GM12878 (cell line): ENCODE results near the gene COL23A1. TPM values are rescaled to one million over a fixed set of nuclear protein-coding genes. Genes with fewer than 3 reads are reported as not detected.

Experiments
- ATAC-seq: fragments of 200-7000 bp; cut with Tn5 transposase; 3 replicates; pipeline ENCODE4 v1.9.1; 2020; ENCODE audit warnings: mild to moderate bottlenecking, moderate library complexity
- BruUV-seq: library from RNA; stranded (reverse); fragments of 400-500 nt; replicated peaks from 2 replicates; lab custom pipeline; 2021; lab: Mats Ljungman, UMichigan
- CTCF ChIA-PET: fragments of 300-600 bp; sonication (Branson Sonifier 250); formaldehyde crosslinking; extraction: SDS; loops from one replicate; lab custom pipeline; 2021; ENCODE audit warnings: inconsistent platforms; lab: Yijun Ruan, JAX
- POLR2A ChIA-PET: fragments of 350-600 bp; formaldehyde crosslinking; extraction: SDS; loops from one replicate; lab custom pipeline; 2021; ENCODE audit warnings: inconsistent platforms; lab: Charles Lee
- RAD21 ChIA-PET: fragments of 300-600 bp; sonication (Branson Sonifier 250); formaldehyde crosslinking; loops from one replicate; lab custom pipeline; 2023; ENCODE audit warnings: antibody characterized with exemption; ENCODE audit not compliant: unreplicated experiment; lab: Charles Lee
- SMC1A ChIA-PET: fragments of 300-600 bp; sonication (Branson Sonifier 250); formaldehyde crosslinking; loops from one replicate; lab custom pipeline; 2023; ENCODE audit not compliant: unreplicated experiment, uncharacterized antibody; lab: Charles Lee
- DNase-seq: peaks from one replicate; pipeline ENCODE4 v3.0.0-alpha.2; 2011; ENCODE audit warnings: low read depth, low spot score
- FAIRE-seq: peaks from 3 replicates; lab custom pipeline; 2011; peaks lifted over from hg19 to GRCh38; lab: Jason Lieb, UNC
- H2AFZ ChIP-seq: 2 replicates; pipeline ENCODE4 v1.6.0; 2011; ENCODE audit warnings: low read depth, low read length, control low read depth; ENCODE audit not compliant: control insufficient read depth
- H3K27ac ChIP-seq: 2 replicates; pipeline ENCODE4 v1.5.1; 2011; ENCODE audit warnings: control low read depth; ENCODE audit not compliant: control insufficient read depth, insufficient read depth
- H3K27me3 ChIP-seq, 2 experiments: replicated peaks in 1 of 2; 2 replicates each; pipeline versions ENCODE4 v1.6.0 to v1.6.1; 2011; ENCODE audit warnings: low read length in 1 of 2; ENCODE audit not compliant: control insufficient read depth in 2 of 2, insufficient read depth in 2 of 2
- H3K36me3 ChIP-seq, 2 experiments: 2 replicates each; pipeline ENCODE4 v1.5.1; 2011; ENCODE audit warnings: low read length in 1 of 2; ENCODE audit not compliant: control insufficient read depth in 2 of 2, insufficient read depth in 2 of 2
- H3K4me1 ChIP-seq: 2 replicates; pipeline ENCODE4 v1.6.1; 2011; ENCODE audit warnings: mild to moderate bottlenecking, low read length, moderate library complexity, mixed read lengths; ENCODE audit not compliant: control insufficient read depth, insufficient read depth
- H3K4me2 ChIP-seq: 2 replicates; pipeline ENCODE4 v1.6.0; 2011; ENCODE audit warnings: control low read depth; ENCODE audit not compliant: control insufficient read depth, insufficient read depth
- H3K4me3 ChIP-seq: fragments of 200-600 bp; sonication (generic); 2 replicates; pipeline ENCODE4 v1.5.1; 2016
- H3K79me2 ChIP-seq: 2 replicates; pipeline ENCODE4 v1.6.0; 2011; ENCODE audit warnings: low read length; ENCODE audit not compliant: control insufficient read depth, insufficient read depth
- H3K9ac ChIP-seq: 2 replicates; pipeline ENCODE4 v1.8.0; 2011; ENCODE audit warnings: low read length, control low read depth, mixed read lengths; ENCODE audit not compliant: control insufficient read depth, insufficient read depth
- H3K9me3 ChIP-seq: replicated peaks from 3 replicates; pipeline ENCODE4 v1.5.1; 2011; ENCODE audit warnings: mild to moderate bottlenecking, low read length; ENCODE audit not compliant: control insufficient read depth, insufficient read depth
- H4K20me1 ChIP-seq: 2 replicates; pipeline ENCODE4 v1.6.0; 2011; ENCODE audit not compliant: control insufficient read depth, insufficient read depth
- ASH2L ChIP-seq: fragments of 300-600, 200-600 bp; sonication (generic); IDR thresholded peaks from 2 replicates; pipeline ENCODE4 v1.6.1; 2017; ENCODE audit warnings: low read depth, mild to moderate bottlenecking, borderline replicate concordance
- EGR1 ChIP-seq, 2 experiments: IDR thresholded peaks; 1 replicate in 1 of 2; 2 replicates in 1 of 2; pipeline ENCODE4 v1.6.1; 2011 to 2012; ENCODE audit warnings: low read depth in 2 of 2, low read length in 2 of 2, borderline replicate concordance in 1 of 2, mild to moderate bottlenecking in 1 of 2, moderate library complexity in 1 of 2
- ETV6 ChIP-seq, 2 experiments: fragments of 450-650 bp in 1 of 2; IDR thresholded peaks in 1 of 2; conservative IDR thresholded peaks in 1 of 2; 2 replicates each; pipeline ENCODE4 v1.6.1; 2014; ENCODE audit warnings: antibody characterized with exemption in 1 of 2, borderline replicate concordance in 1 of 2, low read depth in 1 of 2, mild to moderate bottlenecking in 1 of 2, moderate library complexity in 1 of 2
- FOXK2 ChIP-seq: fragments of 450-650 bp; IDR thresholded peaks from 2 replicates; pipeline ENCODE4 v1.6.1; 2017; ENCODE audit warnings: mild to moderate bottlenecking, moderate library complexity
- HCFC1 ChIP-seq: fragments of 150-350 bp; IDR thresholded peaks from 2 replicates; pipeline ENCODE4 v1.6.1; 2014; ENCODE audit warnings: low read length
- KDM1A ChIP-seq: fragments of 200-600 bp; sonication (generic); IDR thresholded peaks from 2 replicates; pipeline ENCODE4 v1.6.1; 2016; ENCODE audit warnings: borderline replicate concordance
- NBN ChIP-seq: fragments of 450-650 bp; IDR thresholded peaks from 2 replicates; pipeline ENCODE4 v1.6.1; 2016
- PML ChIP-seq: IDR thresholded peaks from 2 replicates; pipeline ENCODE4 v1.6.1; 2012; ENCODE audit warnings: low read length, inconsistent platforms
- RBBP5 ChIP-seq: fragments of 200-600 bp; sonication (generic); conservative IDR thresholded peaks from 2 replicates; pipeline ENCODE4 v1.6.1; 2016
- SIX5 ChIP-seq: IDR thresholded peaks from 2 replicates; pipeline ENCODE4 v1.6.1; 2011; ENCODE audit warnings: mild to moderate bottlenecking, low read depth, low read length, moderate library complexity; ENCODE audit not compliant: severe bottlenecking
- SMC3 ChIP-seq: IDR thresholded peaks from 2 replicates; pipeline ENCODE4 v1.6.1; 2011; ENCODE audit warnings: low read length, improper control_type of control experiment, borderline replicate concordance
- SRF ChIP-seq, 2 experiments: IDR thresholded peaks; 2 replicates each; pipeline ENCODE4 v1.6.1; 2011; ENCODE audit warnings: low read depth in 2 of 2, low read length in 2 of 2, mild to moderate bottlenecking in 1 of 2, moderate library complexity in 1 of 2
- STAT1 ChIP-seq: fragments of 450-650 bp; conservative IDR thresholded peaks from 2 replicates; pipeline ENCODE4 v1.6.1; 2014; ENCODE audit warnings: antibody characterized with exemption, mild to moderate bottlenecking
- TCF3 ChIP-seq: IDR thresholded peaks from 2 replicates; pipeline ENCODE4 v1.6.1; 2012; ENCODE audit warnings: low read depth, mild to moderate bottlenecking, low read length, borderline replicate concordance; ENCODE audit not compliant: insufficient read depth
- TCF7 ChIP-seq: IDR thresholded peaks from 2 replicates; pipeline ENCODE4 v1.6.1; 2014; ENCODE audit warnings: antibody characterized with exemption, borderline replicate concordance
- WGBS: methylation state at CpG from one replicate; pipeline ENCODE4 v1.1.6; 2016; ENCODE audit warnings: low lambda C conversion rate; ENCODE audit not compliant: insufficient replicate concordance, insufficient coverage; ENCODE audit errors: missing lambda C conversion rate; 5-methylcytosine and 5-hydroxymethylcytosine counted together
- in situ Hi-C: fragments of 300-500 bp; cut with MboI; formaldehyde crosslinking; loops from 9 replicates; pipeline ENCODE4 v1.14.3; 2018; ENCODE audit warnings: mixed read lengths
- intact Hi-C: fragments of 100-400 bp; cut with micrococcal nuclease; formaldehyde crosslinking; loops from one replicate; pipeline ENCODE4 v1.14.2; 2022; ENCODE audit not compliant: unreplicated experiment
- polyA plus RNA-seq, 11 experiments: library from polyadenylated mRNA; depleted of rRNA in 4 of 11; unstranded in 6 of 11; stranded (reverse) in 5 of 11; fragments of >200 nt; fragmentation: Nextera tagmentation in 4 of 11; fragmentation: Illumina TruSeq in 1 of 11; extraction: Ambion mirVana in 4 of 11; extraction: Trizol in 1 of 11; gene quantifications; 1 replicate in 1 of 11; 2 replicates in 10 of 11; pipeline versions ENCODE4 v1.2.1 to v1.2.3, GENCODE V29; 2011 to 2016; ENCODE audit warnings: inconsistent platforms in 2 of 11, missing spikeins in 2 of 11, low read depth in 1 of 11
- total RNA-seq, 4 experiments: library from RNA; depleted of rRNA in 3 of 4; stranded (reverse); fragments of >200 nt in 3 of 4; fragmentation: Illumina TruSeq in 1 of 4; extraction: Trizol in 1 of 4; gene quantifications; 2 replicates each; pipeline versions ENCODE4 v1.2.1 to v1.2.3, GENCODE V29; 2013 to 2021
- TF ChIP-seq, protein P1 (sequence below): IDR thresholded peaks from 2 replicates; pipeline ENCODE4 v1.6.1; 2012; ENCODE audit warnings: mild to moderate bottlenecking, low read depth, low read length
- TF ChIP-seq, protein P2 (sequence below): fragments of 450-650 bp; IDR thresholded peaks from 2 replicates; pipeline ENCODE4 v1.6.1; 2018; ENCODE audit warnings: mild to moderate bottlenecking, low read depth, moderate library complexity; ENCODE audit not compliant: partially characterized antibody

Gene COL23A1
- total and polyA plus RNA-seq, 10 of the 15 experiments (the other 5 are each of a cell fraction or from before 2014, with no cell fraction given): 0.03 to 0.83 (median 0.09) TPM; not detected in 5

DNA sequence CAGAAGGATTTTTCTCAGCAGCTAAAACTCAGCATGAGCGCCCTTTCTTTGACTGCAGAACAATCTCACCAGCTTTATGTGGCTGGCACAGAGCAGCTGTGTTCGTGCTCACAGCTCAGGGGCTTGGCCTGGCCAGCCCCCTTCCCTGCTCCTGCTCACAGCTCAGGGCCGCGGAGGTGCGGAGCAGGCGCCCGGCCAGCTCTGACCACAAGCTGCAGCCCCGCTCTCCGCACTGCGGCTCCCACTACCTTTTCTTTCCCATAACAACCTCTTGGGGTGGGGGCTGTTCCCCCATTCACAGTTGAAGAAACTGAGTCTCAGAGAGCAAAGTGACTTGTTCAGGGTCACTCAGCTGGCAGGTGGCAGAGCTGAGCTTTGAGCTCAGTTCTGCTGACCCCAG is 323.6 kb downstream of the COL23A1 start:
- Histone ChIP-seq H4K20me1 (no peaks in the 10 kb centered on the region), H3K4me1 (no peaks in the 10 kb centered on the region), H3K9ac (no peak overlapping the region), H3K27me3 (no peaks in the 10 kb centered on the region; a peak in 2 of 4 replicates), H3K4me3 (no peak overlapping the region), H3K9me3 (no peaks in the 10 kb centered on the region), H3K4me2 (no peak overlapping the region), H3K79me2 (no peaks in the 10 kb centered on the region), H2AFZ (no peak overlapping the region), H3K27ac (no peak overlapping the region), H3K36me3 (no peaks in the 10 kb centered on the region)
- no TSS peak for BruUV-seq
- intact Hi-C loops: no loop called here
- FAIRE-seq (no peak), DNase-seq (no peak), ATAC-seq (no peak)
- TF ChIP-seq FOXK2 (no peak), HCFC1 (no peak), KDM1A (no peak), ETV6 (conservative IDR thresholded peaks at IDR 0.05 in 1 of 2, IDR thresholded peaks at IDR 0.05 in 1 of 2; ENCODE audit: borderline replicate concordance in 1 of 2, low read depth in 1 of 2) (no peak), SRF (IDR thresholded peaks at IDR 0.05; ENCODE audit: low read depth in 2 of 2, low read length in 2 of 2) (no peak), ASH2L (no peak), RBBP5 (no peak), STAT1 (no peak), EGR1 (IDR thresholded peaks at IDR 0.05; ENCODE audit: borderline replicate concordance in 1 of 2, low read depth in 2 of 2, low read length in 2 of 2) (no peak), SMC3 (no peak), TCF7 (no peak), TCF3 (no peak), NBN (no peak), PML (no peak), SIX5 (no peak)
- TF ChIP-seq, protein P1, sequence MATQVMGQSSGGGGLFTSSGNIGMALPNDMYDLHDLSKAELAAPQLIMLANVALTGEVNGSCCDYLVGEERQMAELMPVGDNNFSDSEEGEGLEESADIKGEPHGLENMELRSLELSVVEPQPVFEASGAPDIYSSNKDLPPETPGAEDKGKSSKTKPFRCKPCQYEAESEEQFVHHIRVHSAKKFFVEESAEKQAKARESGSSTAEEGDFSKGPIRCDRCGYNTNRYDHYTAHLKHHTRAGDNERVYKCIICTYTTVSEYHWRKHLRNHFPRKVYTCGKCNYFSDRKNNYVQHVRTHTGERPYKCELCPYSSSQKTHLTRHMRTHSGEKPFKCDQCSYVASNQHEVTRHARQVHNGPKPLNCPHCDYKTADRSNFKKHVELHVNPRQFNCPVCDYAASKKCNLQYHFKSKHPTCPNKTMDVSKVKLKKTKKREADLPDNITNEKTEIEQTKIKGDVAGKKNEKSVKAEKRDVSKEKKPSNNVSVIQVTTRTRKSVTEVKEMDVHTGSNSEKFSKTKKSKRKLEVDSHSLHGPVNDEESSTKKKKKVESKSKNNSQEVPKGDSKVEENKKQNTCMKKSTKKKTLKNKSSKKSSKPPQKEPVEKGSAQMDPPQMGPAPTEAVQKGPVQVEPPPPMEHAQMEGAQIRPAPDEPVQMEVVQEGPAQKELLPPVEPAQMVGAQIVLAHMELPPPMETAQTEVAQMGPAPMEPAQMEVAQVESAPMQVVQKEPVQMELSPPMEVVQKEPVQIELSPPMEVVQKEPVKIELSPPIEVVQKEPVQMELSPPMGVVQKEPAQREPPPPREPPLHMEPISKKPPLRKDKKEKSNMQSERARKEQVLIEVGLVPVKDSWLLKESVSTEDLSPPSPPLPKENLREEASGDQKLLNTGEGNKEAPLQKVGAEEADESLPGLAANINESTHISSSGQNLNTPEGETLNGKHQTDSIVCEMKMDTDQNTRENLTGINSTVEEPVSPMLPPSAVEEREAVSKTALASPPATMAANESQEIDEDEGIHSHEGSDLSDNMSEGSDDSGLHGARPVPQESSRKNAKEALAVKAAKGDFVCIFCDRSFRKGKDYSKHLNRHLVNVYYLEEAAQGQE: no peak
- TF ChIP-seq, protein P2, sequence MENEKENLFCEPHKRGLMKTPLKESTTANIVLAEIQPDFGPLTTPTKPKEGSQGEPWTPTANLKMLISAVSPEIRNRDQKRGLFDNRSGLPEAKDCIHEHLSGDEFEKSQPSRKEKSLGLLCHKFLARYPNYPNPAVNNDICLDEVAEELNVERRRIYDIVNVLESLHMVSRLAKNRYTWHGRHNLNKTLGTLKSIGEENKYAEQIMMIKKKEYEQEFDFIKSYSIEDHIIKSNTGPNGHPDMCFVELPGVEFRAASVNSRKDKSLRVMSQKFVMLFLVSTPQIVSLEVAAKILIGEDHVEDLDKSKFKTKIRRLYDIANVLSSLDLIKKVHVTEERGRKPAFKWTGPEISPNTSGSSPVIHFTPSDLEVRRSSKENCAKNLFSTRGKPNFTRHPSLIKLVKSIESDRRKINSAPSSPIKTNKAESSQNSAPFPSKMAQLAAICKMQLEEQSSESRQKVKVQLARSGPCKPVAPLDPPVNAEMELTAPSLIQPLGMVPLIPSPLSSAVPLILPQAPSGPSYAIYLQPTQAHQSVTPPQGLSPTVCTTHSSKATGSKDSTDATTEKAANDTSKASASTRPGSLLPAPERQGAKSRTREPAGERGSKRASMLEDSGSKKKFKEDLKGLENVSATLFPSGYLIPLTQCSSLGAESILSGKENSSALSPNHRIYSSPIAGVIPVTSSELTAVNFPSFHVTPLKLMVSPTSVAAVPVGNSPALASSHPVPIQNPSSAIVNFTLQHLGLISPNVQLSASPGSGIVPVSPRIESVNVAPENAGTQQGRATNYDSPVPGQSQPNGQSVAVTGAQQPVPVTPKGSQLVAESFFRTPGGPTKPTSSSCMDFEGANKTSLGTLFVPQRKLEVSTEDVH: no peak
- in situ Hi-C loops: no loop called here
- ChIA-PET RAD21 (no interaction called here), POLR2A (no interaction called here), SMC1A (no interaction called here), CTCF (no interaction called here)
- 81% methylated on average over 10 of the region's 10 CpGs for WGBS
